AG09319 (cell line): ENCODE data around the gene PCDHB16.
A peak's percentile ranks its signal among the peaks of the same experiment; 100 is the strongest.
"Not testable (repeated sequence)": the region's sequence is repeated elsewhere in the genome, so short reads cannot be mapped to it uniquely, and the experiment has no call there.

Source experiments
- DNase-seq: peaks from one replicate; pipeline ENCODE4 v3.0.0-alpha.2; 2010; ENCODE audit warnings: low read depth; ENCODE audit errors: extremely low read depth
- TF ChIP-seq, protein P1 (sequence below): IDR thresholded peaks from 2 replicates; pipeline ENCODE4 v1.5.1; 2011; ENCODE audit warnings: low read depth, mild to moderate bottlenecking, inconsistent platforms, low read length, moderate library complexity

PCDHB16 gene

GRCh38 chr5:141208478-141208877 is 26.3 kb downstream of the PCDHB16 start, which contains the start of gene PCDHB12:
Gene PCDHB12, plus strand, starts transcription at chr5:141208719. Its CDS starts 189 bp downstream, at chr5:141208908.
- TF ChIP-seq, protein P1, sequence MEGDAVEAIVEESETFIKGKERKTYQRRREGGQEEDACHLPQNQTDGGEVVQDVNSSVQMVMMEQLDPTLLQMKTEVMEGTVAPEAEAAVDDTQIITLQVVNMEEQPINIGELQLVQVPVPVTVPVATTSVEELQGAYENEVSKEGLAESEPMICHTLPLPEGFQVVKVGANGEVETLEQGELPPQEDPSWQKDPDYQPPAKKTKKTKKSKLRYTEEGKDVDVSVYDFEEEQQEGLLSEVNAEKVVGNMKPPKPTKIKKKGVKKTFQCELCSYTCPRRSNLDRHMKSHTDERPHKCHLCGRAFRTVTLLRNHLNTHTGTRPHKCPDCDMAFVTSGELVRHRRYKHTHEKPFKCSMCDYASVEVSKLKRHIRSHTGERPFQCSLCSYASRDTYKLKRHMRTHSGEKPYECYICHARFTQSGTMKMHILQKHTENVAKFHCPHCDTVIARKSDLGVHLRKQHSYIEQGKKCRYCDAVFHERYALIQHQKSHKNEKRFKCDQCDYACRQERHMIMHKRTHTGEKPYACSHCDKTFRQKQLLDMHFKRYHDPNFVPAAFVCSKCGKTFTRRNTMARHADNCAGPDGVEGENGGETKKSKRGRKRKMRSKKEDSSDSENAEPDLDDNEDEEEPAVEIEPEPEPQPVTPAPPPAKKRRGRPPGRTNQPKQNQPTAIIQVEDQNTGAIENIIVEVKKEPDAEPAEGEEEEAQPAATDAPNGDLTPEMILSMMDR: no peak
- no peak for DNase-seq

- DNase-seq: not testable (repeated sequence)
These were observed 28.1 kb downstream of the PCDHB16 start for GRCh38 chr5:141210281-141210680.

GRCh38 chr5:141210849-141211248 is 28.7 kb downstream of the PCDHB16 start:
- DNase-seq: not testable (repeated sequence)

DNA sequence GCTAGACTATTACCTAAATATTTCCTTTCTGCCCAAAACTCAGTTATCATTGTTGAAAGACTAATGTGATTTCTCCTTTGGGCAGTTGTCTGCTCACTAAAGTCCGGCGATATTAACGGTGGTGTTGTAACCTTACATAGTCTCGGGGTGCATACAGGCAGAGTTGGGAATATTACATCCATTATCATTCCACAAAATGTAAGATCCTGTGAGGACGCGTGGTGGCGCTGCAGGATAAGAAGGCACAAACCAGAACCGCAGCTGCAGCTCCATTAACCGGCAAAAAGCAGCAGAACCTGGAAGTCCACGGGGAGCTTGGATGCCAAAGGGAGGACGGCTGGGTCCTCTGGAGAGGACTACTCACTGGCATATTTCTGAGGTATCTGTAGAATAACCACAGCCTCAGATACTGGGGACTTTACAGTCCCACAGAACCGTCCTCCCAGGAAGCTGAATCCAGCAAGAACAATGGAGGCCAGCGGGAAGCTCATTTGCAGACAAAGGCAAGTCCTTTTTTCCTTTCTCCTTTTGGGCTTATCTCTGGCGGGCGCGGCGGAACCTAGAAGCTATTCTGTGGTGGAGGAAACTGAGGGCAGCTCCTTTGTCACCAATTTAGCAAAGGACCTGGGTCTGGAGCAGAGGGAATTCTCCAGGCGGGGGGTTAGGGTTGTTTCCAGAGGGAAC is 31.6 kb downstream of the PCDHB16 start, which contains the start of gene PCDHB13:
Gene PCDHB13 (plus strand): TSS at position 264 of the 684 bp plus-strand sequence. CDS start 205 bp downstream, at position 469.
- DNase-seq: not testable (repeated sequence)

DNA sequence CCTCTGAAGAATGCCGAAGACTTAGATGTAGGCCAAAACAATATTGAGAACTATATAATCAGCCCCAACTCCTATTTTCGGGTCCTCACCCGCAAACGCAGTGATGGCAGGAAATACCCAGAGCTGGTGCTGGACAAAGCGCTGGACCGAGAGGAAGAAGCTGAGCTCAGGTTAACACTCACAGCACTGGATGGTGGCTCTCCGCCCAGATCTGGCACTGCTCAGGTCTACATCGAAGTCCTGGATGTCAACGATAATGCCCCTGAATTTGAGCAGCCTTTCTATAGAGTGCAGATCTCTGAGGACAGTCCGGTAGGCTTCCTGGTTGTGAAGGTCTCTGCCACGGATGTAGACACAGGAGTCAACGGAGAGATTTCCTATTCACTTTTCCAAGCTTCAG is 32.4 kb downstream of the PCDHB16 start:
- DNase-seq: not testable (repeated sequence)

- not testable (repeated sequence) for DNase-seq
These were observed 33.3 kb downstream of the PCDHB16 start for GRCh38 chr5:141215504-141215903.

GRCh38 chr5:141216035-141216434 is 33.8 kb downstream of the PCDHB16 start:
- DNase-seq: not testable (repeated sequence)

DNA sequence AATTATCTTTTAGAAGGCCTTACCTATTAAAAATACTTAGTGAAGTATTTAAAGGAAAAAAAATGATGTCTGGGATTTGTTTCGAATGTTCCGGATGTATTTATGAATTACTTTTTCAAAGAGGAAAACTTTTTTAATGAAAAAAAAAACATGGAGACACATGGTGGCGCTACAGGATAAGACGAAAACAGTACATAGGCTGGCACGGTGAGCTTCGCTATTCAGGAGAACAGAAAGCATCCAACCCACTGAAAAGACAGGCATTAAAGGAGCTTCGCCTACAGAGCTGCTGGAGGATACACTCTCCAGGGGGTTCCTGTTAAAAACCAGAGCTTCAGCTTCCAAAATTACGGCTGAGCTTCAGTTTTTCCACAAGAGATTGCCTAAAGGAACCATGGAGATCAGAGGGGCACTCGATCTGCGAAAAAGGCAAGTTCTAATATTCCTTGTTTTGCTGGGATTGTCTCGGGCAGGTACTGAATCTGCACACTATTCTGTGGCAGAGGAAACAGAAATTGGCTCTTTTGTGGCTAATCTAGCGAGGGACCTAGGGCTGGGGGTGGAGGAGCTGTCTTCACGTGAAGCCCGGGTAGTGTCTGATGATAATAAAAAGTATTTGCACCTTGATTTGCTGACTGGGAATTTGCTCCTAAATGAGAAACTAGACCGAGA is 41.1 kb downstream of the PCDHB16 start, which contains the start of gene PCDHB14:
Gene PCDHB14 (plus strand): TSS at position 232 of the 672 bp plus-strand sequence. CDS start 163 bp downstream, at position 395.
- TF ChIP-seq, protein P1: no peak
- DNase-seq: no peak

DNA sequence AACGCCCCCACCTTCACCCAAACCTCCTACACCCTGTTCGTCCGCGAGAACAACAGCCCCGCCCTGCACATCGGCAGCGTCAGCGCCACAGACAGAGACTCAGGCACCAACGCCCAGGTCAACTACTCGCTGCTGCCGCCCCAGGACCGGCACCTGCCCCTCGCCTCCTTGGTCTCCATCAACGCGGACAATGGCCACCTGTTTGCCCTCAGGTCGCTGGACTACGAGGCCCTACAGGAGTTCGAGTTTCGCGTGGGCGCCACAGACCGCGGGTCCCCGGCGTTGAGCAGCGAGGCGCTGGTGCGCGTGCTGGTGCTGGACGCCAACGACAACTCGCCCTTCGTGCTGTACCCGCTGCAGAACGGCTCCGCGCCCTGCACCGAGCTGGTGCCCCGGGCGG is 42.7 kb downstream of the PCDHB16 start:
- DNase-seq: not testable (repeated sequence)

GRCh38 chr5:141225421-141225820 is 43.2 kb downstream of the PCDHB16 start:
- not testable (repeated sequence) for DNase-seq

GRCh38 chr5:141234109-141234667 is 52.0 kb downstream of the PCDHB16 start:
- DNase-seq: no peak
- TF ChIP-seq, protein P1: peak; percentile 5
